Esophagus muscularis mucosa (tissue), 4 donors: Measurements from ENCODE around the gene HAUS1. TPM values are rescaled to one million over a fixed set of nuclear protein-coding genes. Genes with fewer than 3 reads are reported as not detected.
A peak's percentile ranks its signal among the peaks of the same experiment; 100 is the strongest.
"Not testable (repeated sequence)": the region's sequence is repeated elsewhere in the genome, so short reads cannot be mapped to it uniquely, and the experiment has no call there.

Experiments used
- DNase-seq: peaks from one replicate; pipeline ENCODE4 v3.0.0-alpha.2; 2017; ENCODE audit errors: extremely low spot score
- H3K27ac ChIP-seq, 4 donors: fragments of 200-600 bp; sonication (generic); replicated peaks in 1 of 4; 1 replicate in 3 of 4; 2 replicates in 1 of 4; pipeline ENCODE4 v1.5.1; 2016 to 2019; ENCODE audit warnings: mild to moderate bottlenecking in 1 of 4
- H3K27me3 ChIP-seq, 4 donors: fragments of 200-600 bp; sonication (generic); one replicate each; pipeline versions ENCODE4 v1.5.1 to v1.6.0; 2016 to 2019
- H3K36me3 ChIP-seq, 4 donors: fragments of 200-600 bp; sonication (generic); one replicate each; pipeline ENCODE4 v1.5.1; 2016 to 2019
- H3K4me1 ChIP-seq, 4 donors: fragments of 200-600 bp; sonication (generic); one replicate each; pipeline ENCODE4 v1.5.1; 2016 to 2019
- H3K4me3 ChIP-seq, 4 donors: fragments of 200-600 bp; sonication (generic); 1 replicate in 2 of 4; 2 replicates in 2 of 4; pipeline ENCODE4 v1.5.1; 2016 to 2019; ENCODE audit warnings: mild to moderate bottlenecking in 4 of 4, moderate library complexity in 1 of 4
- H3K9me3 ChIP-seq, 4 donors: fragments of 200-600 bp; sonication (generic); 1 replicate in 3 of 4; 2 replicates in 1 of 4; pipeline ENCODE4 v1.5.1; 2016 to 2019
- CTCF ChIP-seq, 3 experiments: fragments of 200-600 bp in 2 of 3; fragments of 450-650 bp in 1 of 3; sonication (generic) in 2 of 3; IDR thresholded peaks; one replicate each; pipeline ENCODE4 v1.5.1; 2017 to 2019; ENCODE audit warnings: antibody characterized with exemption in 3 of 3, mild to moderate bottlenecking in 2 of 3, moderate library complexity in 1 of 3
- EP300 ChIP-seq: sonication (generic); formaldehyde crosslinking; IDR thresholded peaks from one replicate; pipeline ENCODE4 v1.6.1; 2017; ENCODE audit warnings: antibody characterized with exemption
- POLR2A ChIP-seq: fragments of 450-650 bp; IDR thresholded peaks from one replicate; pipeline ENCODE4 v1.6.1; 2017; ENCODE audit warnings: antibody characterized with exemption, moderate library complexity, mild to moderate bottlenecking, low read depth
- POLR2AphosphoS5 ChIP-seq, 2 donors: sonication (generic); formaldehyde crosslinking; IDR thresholded peaks; one replicate each; pipeline ENCODE4 v1.6.1; 2017; ENCODE audit warnings: antibody characterized with exemption in 2 of 2
- WGBS: methylation state at CpG from one replicate; pipeline ENCODE4 v1.1.5; 2018; 5-methylcytosine and 5-hydroxymethylcytosine counted together
- intact Hi-C: fragments of 100-400 bp; cut with DNase I; formaldehyde crosslinking; loops from one replicate; pipeline ENCODE4 v1.15.1; 2023
- total RNA-seq, 4 donors: library from RNA; depleted of rRNA; stranded (reverse); fragments of >200 nt; gene quantifications; one replicate each; pipeline versions ENCODE4 v1.1.0 to v1.2.1, GENCODE V29; 2016

Gene HAUS1
- total RNA-seq, 4 donors from 2014 or later, result 31.9 to 48.3 (median 34.8) TPM

- Histone ChIP-seq H3K36me3 (peaks cover 87 to 97% (median 93%) of the 10 kb centered on the region in 4 donors), H3K27ac (no peak overlapping the region), H3K4me1 (no peaks in the 10 kb centered on the region), H3K9me3 (no peaks in the 10 kb centered on the region), H3K27me3 (no peaks in the 10 kb centered on the region), H3K4me3 (no peak overlapping the region)
- TF ChIP-seq POLR2A (no peak), EP300 (no peak), POLR2AphosphoS5 (IDR thresholded peaks at IDR 0.05) (no peak), CTCF (IDR thresholded peaks at IDR 0.05) (no peak)
- intact Hi-C loops, result no loop called here
- 92% methylated on average over 2 of the region's 2 CpGs for WGBS
- no peak for DNase-seq
Observed at GRCh38 chr18:46084431-46084830, 19.8 kb upstream of the HAUS1 start.

DNA sequence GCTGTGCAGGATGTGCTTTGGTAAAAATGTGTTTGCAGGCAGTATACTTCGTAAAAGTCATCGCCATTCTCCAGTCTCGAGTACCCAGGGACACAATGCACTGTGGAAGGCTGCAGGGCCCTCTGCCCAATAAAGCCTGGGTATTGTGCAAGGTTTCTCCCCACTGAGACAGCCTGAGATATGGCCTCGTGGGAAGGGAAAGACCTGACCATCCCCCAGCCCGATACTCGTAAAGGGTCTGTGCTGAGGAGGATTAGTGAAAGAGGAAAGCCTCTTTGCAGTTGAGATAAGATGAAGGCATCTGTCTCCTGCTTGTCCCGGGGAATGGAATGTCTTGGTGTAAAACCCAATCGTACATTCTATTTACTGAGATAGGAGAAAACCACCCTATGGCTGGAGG is 15.7 kb upstream of the HAUS1 start:
- H3K27me3 ChIP-seq, H3K4me3 ChIP-seq, H3K27ac ChIP-seq, H3K9me3 ChIP-seq, DNase-seq, intact Hi-C loops: not testable (repeated sequence)
- 88% methylated on average over 8 of the region's 8 CpGs for WGBS
- Histone ChIP-seq H3K4me1 (peaks cover 13 to 28% (median 26%) of the 10 kb centered on the region in 4 donors), H3K36me3 (peaks cover 74 to 100% (median 99%) of the 10 kb centered on the region in 4 donors)

DNA sequence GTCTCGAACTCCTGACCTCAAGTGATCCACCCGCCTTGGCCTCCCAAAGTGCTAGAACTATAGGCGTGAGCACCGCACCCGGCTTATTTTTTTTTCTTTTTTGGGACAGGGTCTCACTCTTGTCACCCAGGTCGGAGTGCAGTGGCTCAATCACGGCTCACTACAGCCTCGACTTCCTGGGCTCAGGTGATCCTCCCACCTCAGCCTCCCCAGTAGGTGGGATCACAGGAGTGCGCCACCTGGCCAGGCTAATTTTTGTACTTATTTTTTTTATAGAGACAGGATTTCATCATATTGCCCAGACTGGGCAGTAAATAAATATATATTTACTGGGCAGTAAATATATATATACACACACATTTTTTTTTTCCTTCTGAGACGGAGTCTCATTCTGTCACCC is 8.7 kb upstream of the HAUS1 start:
- DNase-seq, result no peak
- Histone ChIP-seq H3K36me3 (peaks cover 12 to 45% (median 42%) of the 10 kb centered on the region in 4 donors), H3K9me3 (no peaks in the 10 kb centered on the region), H3K4me3 (no peak overlapping the region), H3K27ac (peak overlapping the region in 3 of 4 donors; percentile 16 to 98 (median 85)), H3K27me3 (no peaks in the 10 kb centered on the region), H3K4me1 (peaks cover 44 to 70% (median 70%) of the 10 kb centered on the region in 4 donors)
- intact Hi-C loops, result no loop called here
- WGBS, result 94% methylated on average over 10 of the region's 10 CpGs
- TF ChIP-seq POLR2A (no peak), CTCF (IDR thresholded peaks at IDR 0.05) (no peak), EP300 (no peak), POLR2AphosphoS5 (IDR thresholded peaks at IDR 0.05) (no peak)

- intact Hi-C loops, result no loop called here
- 46% methylated on average over 22 of the region's 22 CpGs for WGBS
- no peak for DNase-seq
- peak overlapping the region; percentile 77 to 97 (median 82) for H3K4me3 ChIP-seq
- H3K36me3 ChIP-seq, result peaks cover 5 to 32% (median 29%) of the 10 kb centered on the region in 4 donors
- no peak for TF ChIP-seq CTCF (IDR thresholded peaks at IDR 0.05)
- TF ChIP-seq POLR2A, result no peak
- no peak for TF ChIP-seq EP300
- no peak for TF ChIP-seq POLR2AphosphoS5 (IDR thresholded peaks at IDR 0.05)
- peak overlapping the region; percentile 85 to 98 (median 91) for H3K27ac ChIP-seq
- H3K4me1 ChIP-seq, result peaks cover 42 to 63% (median 60%) of the 10 kb centered on the region in 4 donors
- no peaks in the 10 kb centered on the region for H3K27me3 ChIP-seq
- H3K9me3 ChIP-seq, result no peaks in the 10 kb centered on the region
Observed at GRCh38 chr18:46096651-46097300, 7.4 kb upstream of the HAUS1 start.

DNA sequence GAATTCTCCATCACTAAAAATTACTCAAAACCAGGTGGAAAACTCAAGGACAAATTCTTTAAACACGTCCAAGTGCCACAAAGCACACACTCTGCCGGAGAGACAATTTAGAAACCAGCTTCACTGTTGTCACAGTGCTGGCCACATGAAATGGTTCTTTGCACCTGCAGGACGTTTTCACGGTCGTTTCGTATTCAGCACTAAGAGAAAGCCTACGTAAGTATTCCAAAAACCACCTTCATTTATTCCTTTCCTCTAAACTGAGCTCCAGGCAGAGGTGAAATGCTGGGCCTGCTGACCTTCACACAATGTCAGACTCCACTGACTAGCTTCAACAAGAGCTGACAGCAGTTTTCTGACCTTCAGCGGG is 6.8 kb upstream of the HAUS1 start:
- TF ChIP-seq EP300 (no peak), POLR2AphosphoS5 (IDR thresholded peaks at IDR 0.05) (no peak), CTCF (IDR thresholded peaks at IDR 0.05) (no peak), POLR2A (no peak)
- peaks cover 5 to 26% (median 24%) of the 10 kb centered on the region in 4 donors for H3K36me3 ChIP-seq
- no peaks in the 10 kb centered on the region for H3K27me3 ChIP-seq
- intact Hi-C loops, result no loop called here
- peak overlapping the region; percentile 85 to 98 (median 91) for H3K27ac ChIP-seq
- H3K4me3 ChIP-seq, result peak overlapping the region; percentile 77 to 97 (median 82)
- 0% methylated on average over 8 of the region's 8 CpGs for WGBS
- peaks cover 39 to 57% (median 53%) of the 10 kb centered on the region in 4 donors for H3K4me1 ChIP-seq
- H3K9me3 ChIP-seq, result no peaks in the 10 kb centered on the region
- DNase-seq, result no peak
